C4-2B (cell line): Measurements from ENCODE around the gene GPR6.

ENCODE experiments used
- ZFX ChIP-seq: fragments of 450-650 bp; IDR thresholded peaks from 2 replicates; pipeline ENCODE4 v1.6.1; 2017
- TF ChIP-seq, protein P1 (sequence below): fragments of 450-650 bp; conservative IDR thresholded peaks from 2 replicates; pipeline ENCODE4 v1.5.1; 2017; ENCODE audit warnings: mild to moderate bottlenecking

GRCh38 chr6:109949281-109950065 lies 28.6 kb upstream of the GPR6 start:
- TF ChIP-seq, protein P1, sequence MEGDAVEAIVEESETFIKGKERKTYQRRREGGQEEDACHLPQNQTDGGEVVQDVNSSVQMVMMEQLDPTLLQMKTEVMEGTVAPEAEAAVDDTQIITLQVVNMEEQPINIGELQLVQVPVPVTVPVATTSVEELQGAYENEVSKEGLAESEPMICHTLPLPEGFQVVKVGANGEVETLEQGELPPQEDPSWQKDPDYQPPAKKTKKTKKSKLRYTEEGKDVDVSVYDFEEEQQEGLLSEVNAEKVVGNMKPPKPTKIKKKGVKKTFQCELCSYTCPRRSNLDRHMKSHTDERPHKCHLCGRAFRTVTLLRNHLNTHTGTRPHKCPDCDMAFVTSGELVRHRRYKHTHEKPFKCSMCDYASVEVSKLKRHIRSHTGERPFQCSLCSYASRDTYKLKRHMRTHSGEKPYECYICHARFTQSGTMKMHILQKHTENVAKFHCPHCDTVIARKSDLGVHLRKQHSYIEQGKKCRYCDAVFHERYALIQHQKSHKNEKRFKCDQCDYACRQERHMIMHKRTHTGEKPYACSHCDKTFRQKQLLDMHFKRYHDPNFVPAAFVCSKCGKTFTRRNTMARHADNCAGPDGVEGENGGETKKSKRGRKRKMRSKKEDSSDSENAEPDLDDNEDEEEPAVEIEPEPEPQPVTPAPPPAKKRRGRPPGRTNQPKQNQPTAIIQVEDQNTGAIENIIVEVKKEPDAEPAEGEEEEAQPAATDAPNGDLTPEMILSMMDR: no peak
- TF ChIP-seq ZFX: no peak
